ENCODE results near the gene DNAJB12.
A peak's percentile ranks its signal among the peaks of the same experiment; 100 is the strongest.

Gene DNAJB12

GRCh38 chr10:72320676-72321247, 34.0 kb downstream of the DNAJB12 start:
- TF ChIP-seq CTCF (IDR thresholded peaks at IDR 0.05; ENCODE audit: low read depth, low read length, missing control alignments) = no peak
- no peak overlapping the region for H3K4me3 ChIP-seq (replicated peaks; ENCODE audit: low read depth, low read length)
- peak; percentile 96 for DNase-seq (ENCODE audit: extremely low read depth, low read depth)

- H3K4me3 ChIP-seq (replicated peaks; ENCODE audit: low read depth, low read length) = peak overlapping the region; percentile 33
- DNase-seq (ENCODE audit: extremely low read depth, low read depth) = peak; percentile 61
- no peak for TF ChIP-seq CTCF (IDR thresholded peaks at IDR 0.05; ENCODE audit: low read depth, low read length, missing control alignments)
Observed at GRCh38 chr10:72319416-72320254, 35.1 kb downstream of the DNAJB12 start.

- TF ChIP-seq CTCF (IDR thresholded peaks at IDR 0.05; ENCODE audit: low read depth, low read length, missing control alignments) = no peak
- peak overlapping the region; percentile 33; the same call in 1 of the 2 replicates for H3K4me3 ChIP-seq (replicated peaks; ENCODE audit: low read depth, low read length)
- DNase-seq (ENCODE audit: extremely low read depth, low read depth) = no peak
Observed at GRCh38 chr10:72318418-72319262, 36.1 kb downstream of the DNAJB12 start.

- no peak for TF ChIP-seq CTCF (IDR thresholded peaks at IDR 0.05; ENCODE audit: low read depth, low read length, missing control alignments)
- DNase-seq (ENCODE audit: extremely low read depth, low read depth) = no peak
- no peak overlapping the region for H3K4me3 ChIP-seq (replicated peaks; ENCODE audit: low read depth, low read length)
Observed at GRCh38 chr10:72316748-72317435, 37.8 kb downstream of the DNAJB12 start.

- H3K4me3 ChIP-seq (replicated peaks; ENCODE audit: low read depth, low read length) = no peak overlapping the region
- no peak for DNase-seq (ENCODE audit: extremely low read depth, low read depth)
- no peak for TF ChIP-seq CTCF (IDR thresholded peaks at IDR 0.05; ENCODE audit: low read depth, low read length, missing control alignments)
Observed at GRCh38 chr10:72316386-72316700, 38.4 kb downstream of the DNAJB12 start.

- H3K4me3 ChIP-seq (replicated peaks; ENCODE audit: low read depth, low read length) = no peak overlapping the region
- peak; percentile 50 for DNase-seq (ENCODE audit: extremely low read depth, low read depth)
- no peak for TF ChIP-seq CTCF (IDR thresholded peaks at IDR 0.05; ENCODE audit: low read depth, low read length, missing control alignments)
Observed at GRCh38 chr10:72315611-72316385, 38.9 kb downstream of the DNAJB12 start.
